Endothelial cell of umbilical vein (primary cell): ENCODE results near the gene NPS.

Source experiments
- GATA2 ChIP-seq: IDR thresholded peaks from 2 replicates; pipeline ENCODE4 v1.7.0; 2011; ENCODE audit warnings: low read depth, mild to moderate bottlenecking, moderate library complexity, mixed read lengths, low read length; ENCODE audit not compliant: insufficient read length, insufficient read depth
- POLR2A ChIP-seq: IDR thresholded peaks from 2 replicates; pipeline ENCODE4 v1.6.1; 2012; ENCODE audit warnings: low read depth, mild to moderate bottlenecking, control low read depth, low read length
- POLR2AphosphoS5 ChIP-seq: IDR thresholded peaks from 2 replicates; pipeline ENCODE4 v1.6.1; 2012; ENCODE audit warnings: low read depth, mild to moderate bottlenecking, control low read depth, low read length, moderate library complexity; ENCODE audit not compliant: insufficient read depth
- TF ChIP-seq, protein P1 (sequence below), 2 donors: IDR thresholded peaks; 1 replicate in 1 of 2; 2 replicates in 1 of 2; pipeline ENCODE4 v1.5.1; 2011; ENCODE audit warnings: low read length in 2 of 2, mild to moderate bottlenecking in 2 of 2, moderate library complexity in 2 of 2, control low read depth in 1 of 2, inconsistent platforms in 1 of 2, low read depth in 1 of 2; ENCODE audit not compliant: insufficient read depth in 1 of 2; ENCODE audit errors: extremely low read depth in 1 of 2
- TF ChIP-seq, protein P2 (sequence below): IDR thresholded peaks from 2 replicates; pipeline ENCODE4 v1.6.1; 2011; ENCODE audit not compliant: insufficient read depth, insufficient read length

DNA sequence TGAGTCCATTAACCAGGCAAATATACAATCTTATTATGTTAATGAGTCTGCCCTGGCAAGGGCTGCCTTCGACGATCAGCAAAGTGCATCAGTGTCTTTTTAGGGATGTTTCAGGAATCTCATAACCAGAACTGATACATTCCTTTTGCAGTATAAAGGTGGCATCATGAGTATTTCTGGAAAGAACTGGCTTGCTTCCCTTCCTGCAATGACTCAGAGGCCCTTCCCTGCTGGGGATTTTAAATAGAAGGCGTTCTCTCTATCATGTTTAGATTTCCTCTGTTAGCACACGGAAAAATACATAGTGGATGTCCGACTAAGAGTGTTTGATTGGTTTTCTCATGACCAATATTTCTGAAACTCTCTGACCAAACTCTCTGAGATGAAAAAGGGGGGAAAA lies 1.8 kb downstream of the NPS start:
- TF ChIP-seq, protein P1, sequence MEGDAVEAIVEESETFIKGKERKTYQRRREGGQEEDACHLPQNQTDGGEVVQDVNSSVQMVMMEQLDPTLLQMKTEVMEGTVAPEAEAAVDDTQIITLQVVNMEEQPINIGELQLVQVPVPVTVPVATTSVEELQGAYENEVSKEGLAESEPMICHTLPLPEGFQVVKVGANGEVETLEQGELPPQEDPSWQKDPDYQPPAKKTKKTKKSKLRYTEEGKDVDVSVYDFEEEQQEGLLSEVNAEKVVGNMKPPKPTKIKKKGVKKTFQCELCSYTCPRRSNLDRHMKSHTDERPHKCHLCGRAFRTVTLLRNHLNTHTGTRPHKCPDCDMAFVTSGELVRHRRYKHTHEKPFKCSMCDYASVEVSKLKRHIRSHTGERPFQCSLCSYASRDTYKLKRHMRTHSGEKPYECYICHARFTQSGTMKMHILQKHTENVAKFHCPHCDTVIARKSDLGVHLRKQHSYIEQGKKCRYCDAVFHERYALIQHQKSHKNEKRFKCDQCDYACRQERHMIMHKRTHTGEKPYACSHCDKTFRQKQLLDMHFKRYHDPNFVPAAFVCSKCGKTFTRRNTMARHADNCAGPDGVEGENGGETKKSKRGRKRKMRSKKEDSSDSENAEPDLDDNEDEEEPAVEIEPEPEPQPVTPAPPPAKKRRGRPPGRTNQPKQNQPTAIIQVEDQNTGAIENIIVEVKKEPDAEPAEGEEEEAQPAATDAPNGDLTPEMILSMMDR (IDR thresholded peaks at IDR 0.05; ENCODE audit: extremely low read depth in 1 of 2, insufficient read depth in 1 of 2, low read depth in 1 of 2, low read length in 2 of 2): no peak
- TF ChIP-seq POLR2AphosphoS5 (no peak), POLR2A (no peak), GATA2 (no peak)
- TF ChIP-seq, protein P2, sequence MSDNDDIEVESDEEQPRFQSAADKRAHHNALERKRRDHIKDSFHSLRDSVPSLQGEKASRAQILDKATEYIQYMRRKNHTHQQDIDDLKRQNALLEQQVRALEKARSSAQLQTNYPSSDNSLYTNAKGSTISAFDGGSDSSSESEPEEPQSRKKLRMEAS: no peak
